Endothelial cell of hepatic sinusoid (primary cell): ENCODE measurements around the gene CIART.
"Not testable (repeated sequence)": the region's sequence is repeated elsewhere in the genome, so short reads cannot be mapped to it uniquely, and the experiment has no call there.

Source experiments
- in situ Hi-C: cut with HindIII; loops from 2 replicates; pipeline ENCODE4 v1.10.0; 2017; ENCODE audit warnings: low sequenced_read_pairs

CIART gene, protein sequence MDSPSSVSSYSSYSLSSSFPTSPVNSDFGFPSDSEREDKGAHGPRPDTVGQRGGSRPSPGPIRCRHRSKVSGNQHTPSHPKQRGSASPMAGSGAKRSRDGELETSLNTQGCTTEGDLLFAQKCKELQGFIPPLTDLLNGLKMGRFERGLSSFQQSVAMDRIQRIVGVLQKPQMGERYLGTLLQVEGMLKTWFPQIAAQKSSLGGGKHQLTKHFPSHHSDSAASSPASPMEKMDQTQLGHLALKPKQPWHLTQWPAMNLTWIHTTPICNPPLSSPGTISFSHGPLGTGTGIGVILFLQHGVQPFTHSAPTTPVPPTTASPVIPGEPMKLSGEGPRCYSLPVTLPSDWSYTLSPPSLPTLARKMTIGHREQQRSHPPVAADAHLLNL

DNA sequence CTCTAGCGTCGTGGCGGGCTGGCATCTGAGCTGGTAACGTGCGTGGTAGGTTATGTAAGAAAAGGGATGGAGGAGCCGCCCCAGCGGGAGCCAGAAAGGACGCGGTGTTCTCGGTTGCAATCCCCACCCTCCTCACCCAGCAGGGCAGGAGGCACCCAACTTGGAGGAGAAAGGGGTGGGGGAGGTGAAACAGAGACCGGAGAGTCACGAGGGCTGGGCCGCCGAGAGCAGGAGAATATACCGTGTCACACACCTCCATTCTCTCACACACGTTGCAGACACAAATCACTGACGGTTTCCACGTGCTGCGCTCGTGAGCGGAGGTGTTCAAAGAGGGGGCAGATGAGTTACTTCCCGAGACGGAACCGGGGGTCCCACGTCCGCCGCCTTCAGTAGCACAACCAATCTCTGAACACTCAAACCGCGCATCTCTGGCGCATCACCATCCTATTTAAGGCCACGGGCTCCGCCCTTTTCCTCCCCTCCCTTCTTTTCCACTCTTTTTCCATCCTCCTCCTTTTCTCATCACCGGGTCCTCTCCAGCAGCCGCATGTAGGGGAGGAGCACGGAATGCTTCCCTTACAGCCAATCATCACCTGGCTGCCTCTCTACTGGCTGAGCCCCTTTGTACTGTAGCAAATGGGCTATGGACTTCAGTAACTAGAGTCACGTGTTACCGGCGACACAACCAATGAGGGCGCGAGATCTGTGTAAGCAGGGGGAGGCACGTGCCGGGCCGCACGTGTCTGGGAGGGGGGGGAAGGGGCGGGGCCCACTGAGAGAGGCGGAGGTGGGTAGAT is at the start of gene CIART:
TSS of gene CIART (plus strand) at position 797 of the 800 bp plus-strand sequence. CDS start 714 bp downstream, outside the sequence.
- in situ Hi-C loops, result no loop called here

DNA sequence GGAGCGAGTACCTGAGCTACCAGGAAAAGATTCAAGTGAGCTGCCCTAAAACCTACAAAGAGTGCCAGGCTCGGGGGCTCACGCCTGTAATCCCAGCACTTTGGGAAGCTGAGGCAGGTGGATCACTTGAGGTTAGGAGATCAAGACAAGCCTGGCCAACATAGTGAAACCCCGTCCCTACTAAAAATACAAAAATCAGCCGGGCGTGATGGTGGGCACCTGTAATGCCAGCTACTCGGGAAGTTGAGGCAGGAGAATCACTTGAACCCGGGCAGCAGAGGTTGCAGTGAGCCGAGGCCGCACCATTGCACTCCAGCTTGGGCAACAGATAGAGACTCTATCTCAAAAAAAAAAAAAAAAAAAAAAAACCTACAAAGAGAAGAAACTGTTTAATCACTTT is 49.4 kb upstream of the CIART start:
- in situ Hi-C loops, result not testable (repeated sequence)

DNA sequence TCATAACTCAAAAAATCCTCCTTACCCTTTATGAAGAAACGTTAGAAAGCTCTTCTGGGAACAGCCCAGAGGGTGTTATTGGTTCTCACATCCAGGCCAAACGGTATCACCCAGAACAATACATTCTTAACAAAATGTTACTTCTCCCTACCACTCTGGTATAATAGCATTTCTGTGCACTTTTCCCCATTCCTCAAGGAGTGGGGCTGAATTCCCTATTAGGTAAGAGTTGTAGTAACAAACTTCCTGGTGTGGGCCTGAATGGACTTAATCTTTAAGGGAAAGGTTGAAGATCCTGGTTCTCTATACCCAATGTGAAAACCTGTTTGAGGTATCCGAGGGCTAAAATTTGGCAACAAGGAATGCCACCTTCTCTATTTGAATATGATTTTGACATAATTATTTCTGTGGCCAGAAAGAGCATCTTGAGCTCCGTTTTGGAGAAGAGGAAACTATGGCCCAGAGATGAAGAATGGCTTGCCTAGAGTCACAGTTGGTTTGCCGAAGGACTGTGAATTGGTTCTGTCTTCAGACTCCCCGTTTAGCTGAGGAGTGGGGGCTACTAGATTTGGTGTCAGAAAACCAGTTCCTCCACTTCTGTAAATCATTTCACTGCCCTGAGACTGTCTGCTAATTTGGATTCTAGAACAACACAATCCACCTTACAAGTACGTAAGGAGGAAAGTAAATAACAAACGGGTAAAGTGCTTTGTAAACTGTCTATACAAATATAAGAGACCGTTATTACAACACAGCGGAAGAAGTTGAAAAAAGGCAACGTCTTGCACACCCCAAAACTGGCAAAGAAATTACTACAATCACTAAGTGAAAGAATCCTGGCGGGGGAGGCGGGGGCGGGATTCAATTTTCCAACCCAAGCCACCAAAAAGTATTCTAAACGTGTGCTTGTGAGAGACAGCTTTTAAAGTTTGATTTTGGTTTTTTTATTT is 48.7 kb upstream of the CIART start:
- in situ Hi-C loops, result no loop called here

DNA sequence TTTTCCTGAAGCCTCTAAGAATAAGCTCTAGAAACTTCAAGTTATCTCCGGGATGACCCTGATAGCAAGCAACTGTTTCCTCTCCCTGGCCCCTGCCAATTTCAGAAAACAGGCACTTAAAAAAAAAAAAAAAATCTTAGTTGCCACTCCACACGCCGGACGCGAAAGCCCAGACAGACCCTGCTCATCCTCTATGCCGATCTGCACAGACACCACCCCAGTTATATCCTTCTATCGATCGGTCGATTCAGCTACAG is 48.1 kb upstream of the CIART start:
- in situ Hi-C loops, result no loop called here

DNA sequence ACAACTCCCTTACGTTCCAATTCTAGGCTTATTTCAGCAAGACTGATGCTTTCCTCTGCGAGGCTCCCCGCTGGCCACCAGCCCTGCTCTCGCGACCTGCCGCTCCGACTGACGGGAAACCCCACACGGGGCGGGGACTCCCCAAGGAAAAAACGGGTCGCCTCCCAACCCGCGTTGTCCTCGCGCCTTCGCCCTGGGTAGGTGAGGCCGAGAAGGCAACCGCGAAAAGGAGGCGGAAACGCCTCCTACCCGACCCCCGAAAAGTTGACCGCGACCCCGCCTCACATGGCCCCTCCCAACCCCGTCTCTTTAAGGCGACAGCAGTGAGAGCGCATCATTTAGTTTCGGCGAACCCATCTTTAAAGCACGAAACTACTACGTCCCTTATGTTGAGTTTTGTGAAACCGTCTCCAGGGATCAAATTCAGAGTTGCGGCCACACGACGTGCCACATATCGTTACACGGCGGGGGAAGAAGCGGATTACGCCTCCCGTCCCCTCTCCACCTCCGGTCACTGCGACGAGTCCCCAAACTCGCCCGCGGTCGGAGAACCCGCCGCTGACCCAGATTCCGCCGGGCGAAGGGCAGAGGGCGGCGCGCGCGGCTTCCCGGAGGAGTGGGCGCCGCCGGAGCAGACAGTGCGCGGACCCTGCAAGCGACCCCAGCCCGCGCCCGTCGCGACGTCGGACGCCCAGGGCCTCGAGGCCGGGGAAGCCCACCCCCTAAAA is 47.6 kb upstream of the CIART start:
- in situ Hi-C loops, result no loop called here

DNA sequence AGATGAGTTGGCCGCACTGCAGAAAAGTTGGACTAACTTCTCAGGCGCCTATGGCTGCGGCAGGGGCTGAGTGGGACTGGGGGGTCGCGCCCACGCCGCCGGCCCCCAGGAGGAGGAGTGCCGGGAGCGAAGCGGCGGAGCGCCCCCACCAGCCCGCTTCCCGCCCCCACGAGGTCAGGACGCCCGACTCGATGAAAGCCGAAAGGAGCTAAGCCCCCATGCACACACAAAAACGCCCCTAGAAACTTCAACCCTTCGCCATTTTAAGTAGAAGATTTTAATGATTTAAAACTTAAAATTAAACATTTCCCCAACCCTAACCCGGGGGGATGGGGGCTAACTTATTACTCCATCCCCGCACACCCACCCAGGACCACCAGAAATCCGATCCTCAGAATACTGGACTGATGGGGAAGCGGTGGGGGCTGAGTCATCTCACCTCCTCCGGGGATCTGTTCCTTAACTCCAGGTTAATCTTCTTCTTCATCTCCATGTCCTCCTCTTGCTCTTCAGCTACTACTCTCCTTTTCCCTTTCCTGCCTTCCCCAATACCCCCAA is 47.0 kb upstream of the CIART start:
- in situ Hi-C loops, result no loop called here

DNA sequence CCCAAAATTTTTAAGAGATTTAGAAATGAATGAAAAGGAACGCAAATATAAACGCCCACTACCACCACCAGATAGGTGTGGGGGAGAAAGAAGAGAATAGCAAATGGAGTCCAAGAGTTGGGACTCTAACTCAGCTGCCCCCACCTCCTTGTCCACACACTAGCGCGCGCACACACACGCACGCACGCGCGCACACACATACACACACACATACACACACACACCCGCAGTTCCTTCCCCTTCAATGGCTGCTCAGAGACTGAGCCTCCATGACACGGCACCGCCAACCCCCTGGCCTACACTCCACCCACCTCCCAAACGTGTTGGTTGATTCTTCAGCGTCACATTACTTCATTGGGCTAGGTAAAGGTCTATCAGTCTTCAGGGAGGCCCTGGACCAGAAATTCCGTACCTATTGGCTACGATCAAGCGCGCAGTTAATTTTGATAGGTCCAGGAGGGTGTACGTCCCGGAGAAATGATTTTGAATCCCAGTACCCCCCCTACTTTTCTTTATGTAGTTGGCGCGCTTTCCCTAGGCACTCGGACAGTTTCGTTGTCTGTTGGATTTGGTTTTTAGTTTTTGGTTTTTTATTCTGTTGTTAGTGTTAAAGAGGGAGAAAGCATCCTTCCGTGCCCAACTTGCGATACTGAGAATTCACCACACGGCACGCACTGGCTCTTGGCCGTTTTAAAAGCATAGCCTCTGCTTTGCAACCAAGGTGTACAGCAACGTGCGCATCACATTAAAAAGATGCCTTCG is 46.3 kb upstream of the CIART start, which contains the start of gene ANP32E:
TSS of gene ANP32E (minus strand) at position 261 of the 762 bp plus-strand sequence. CDS start 326 bp downstream, outside the sequence.
- in situ Hi-C loops, result no loop called here

DNA sequence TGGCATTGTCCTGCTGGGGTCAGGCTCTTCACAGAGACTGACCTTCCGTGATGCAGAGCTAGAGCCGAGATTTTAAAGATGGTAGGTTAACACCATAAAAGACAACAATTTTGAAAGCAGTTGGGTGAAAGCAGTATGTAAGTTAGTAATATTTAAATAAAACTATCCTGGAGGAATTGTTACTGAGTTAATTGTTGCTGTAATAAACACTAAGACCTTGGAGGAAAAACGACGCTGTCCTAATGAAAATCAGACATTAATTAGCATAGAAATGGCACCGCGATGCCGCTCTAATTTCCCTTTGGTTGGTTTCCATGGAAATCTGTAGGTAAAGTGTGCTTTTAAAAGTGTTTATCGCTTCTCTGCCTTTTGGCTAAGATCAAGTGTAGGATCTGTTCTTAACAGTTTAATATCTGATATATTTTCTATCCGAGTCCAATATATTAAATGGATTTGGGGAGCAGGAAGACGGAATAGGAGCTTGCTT is 45.7 kb upstream of the CIART start:
- in situ Hi-C loops, result no loop called here

DNA sequence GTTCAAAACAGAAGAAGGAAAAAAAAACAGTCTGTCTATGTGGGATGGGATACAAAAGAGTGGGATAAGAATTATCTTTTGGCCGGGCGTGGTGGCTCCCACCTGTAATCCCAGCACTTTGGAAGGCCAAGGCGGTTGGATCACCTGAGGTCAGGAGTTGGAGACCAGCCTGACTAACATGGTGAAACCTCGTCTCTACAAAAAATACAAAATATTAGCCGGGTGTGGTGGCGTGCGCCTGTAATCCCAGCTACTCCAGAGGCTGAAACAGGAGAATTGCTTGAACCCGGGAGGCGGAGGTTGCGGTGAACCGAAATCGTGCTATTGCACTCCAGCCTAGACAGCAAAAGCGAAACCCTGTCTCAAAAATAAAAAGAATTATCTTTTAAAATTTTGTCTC is 45.2 kb upstream of the CIART start:
- in situ Hi-C loops, result not testable (repeated sequence)

DNA sequence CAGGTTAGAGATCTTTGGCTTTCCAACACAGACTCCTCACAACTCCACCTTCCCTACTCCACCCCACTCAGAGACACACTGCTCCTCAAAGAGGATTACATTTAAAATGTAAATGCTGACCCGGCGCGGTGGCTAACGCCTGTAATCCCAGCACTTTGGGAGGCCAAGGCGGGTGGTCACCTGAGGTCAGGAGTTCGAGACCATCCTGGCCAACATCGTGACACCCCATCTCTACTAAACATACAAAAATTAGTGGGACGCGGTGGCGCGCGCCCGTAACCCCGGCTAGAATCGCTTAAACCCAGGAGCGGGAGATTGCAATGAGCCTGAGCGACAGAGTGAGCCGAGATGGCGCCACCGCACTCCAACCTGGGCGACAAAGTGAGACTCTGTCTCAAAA is 44.6 kb upstream of the CIART start:
- in situ Hi-C loops, result no loop called here

DNA sequence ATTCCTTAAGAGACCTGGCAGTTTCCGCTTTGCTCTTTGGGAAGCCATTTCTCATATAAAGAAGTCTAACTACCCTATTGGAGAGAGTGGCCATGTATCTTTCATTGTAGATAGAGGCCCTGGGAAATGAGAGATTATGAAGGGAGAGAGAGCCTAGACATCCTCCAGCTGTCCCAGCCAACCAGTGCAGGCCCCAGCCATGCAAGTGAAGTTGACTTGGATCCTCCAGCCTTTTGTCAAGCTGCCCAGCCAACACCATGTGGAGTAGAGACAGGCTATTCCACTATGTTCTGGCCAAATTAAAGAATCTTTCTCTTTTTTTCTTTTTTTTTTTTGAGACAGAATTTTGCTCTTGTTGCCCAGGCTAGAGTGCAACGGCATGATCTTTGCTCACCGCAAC is 39.4 kb upstream of the CIART start:
- in situ Hi-C loops, result no loop called here

DNA sequence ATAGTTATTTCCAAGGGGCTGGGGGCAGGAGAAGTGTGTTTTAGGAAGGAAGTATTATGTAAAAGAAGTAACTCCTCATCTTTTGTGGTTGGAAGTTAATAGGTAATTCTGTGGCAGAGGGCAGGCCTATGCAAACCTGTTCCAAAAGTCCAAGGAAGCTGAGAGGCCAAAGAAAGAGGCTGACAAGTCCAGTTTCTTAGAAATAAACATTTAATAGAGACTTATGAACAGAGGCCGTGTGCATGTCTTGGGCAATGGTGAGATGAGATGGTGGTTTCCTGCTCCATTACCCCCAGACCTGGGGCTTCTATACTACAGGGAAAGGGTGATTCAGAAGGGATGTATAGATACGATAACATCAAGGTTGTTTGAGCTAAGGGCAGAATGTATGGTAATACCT is 32.4 kb upstream of the CIART start:
- in situ Hi-C loops, result no loop called here

DNA sequence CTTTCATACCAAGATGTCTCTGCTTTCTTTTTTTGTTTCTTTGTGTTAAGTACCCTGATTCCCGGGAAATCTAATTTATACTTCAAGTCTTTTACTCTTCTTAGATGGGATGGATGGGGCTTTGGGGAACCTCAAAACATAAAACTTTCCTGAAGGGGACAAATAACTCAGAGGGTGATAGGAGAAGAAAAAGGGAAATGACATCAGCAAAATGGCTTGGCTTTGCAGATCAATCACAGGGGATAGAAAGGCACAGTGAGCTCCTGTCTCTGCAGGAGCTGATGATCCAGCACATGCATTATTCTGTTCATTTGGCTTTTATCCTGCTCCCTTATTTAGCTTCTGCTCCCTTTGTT is 26.2 kb upstream of the CIART start:
- in situ Hi-C loops, result no loop called here

DNA sequence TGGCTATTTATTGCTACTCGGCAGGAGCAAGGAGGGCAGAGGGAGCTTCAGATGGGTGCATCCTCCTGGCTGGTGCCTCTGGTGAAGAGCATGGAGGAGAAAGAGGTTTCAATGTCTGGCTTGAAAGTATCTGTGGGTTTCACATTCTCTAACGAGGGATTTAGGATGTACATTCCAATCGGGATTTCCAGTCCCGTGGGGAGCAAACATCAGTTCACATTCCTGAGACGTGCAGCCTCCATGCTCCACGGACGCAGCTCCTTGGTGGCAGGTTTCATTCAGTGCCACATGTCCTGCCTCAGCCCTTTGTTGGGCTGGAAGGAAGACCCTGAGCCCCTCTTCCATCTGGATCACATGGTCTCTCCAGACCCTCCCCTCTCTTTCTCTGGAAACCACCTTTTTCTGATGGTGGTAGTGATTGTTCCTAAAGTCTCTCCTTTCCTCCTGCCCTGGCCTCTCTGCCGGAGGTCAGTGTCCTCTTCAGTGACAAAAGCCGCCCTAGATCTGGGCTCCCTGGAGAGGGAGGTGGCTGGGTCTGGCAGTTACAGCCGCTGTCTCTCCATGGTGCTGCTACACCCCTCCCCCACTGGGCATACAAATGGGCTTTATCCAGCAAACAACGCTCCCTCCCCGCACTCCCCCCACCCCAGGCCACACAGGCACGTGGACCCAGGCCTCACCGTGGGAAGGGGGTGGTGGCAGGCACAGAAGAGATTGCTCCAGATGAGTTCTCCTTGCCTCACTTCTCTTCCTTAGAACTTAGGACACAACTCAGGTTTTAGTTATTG is 25.6 kb upstream of the CIART start:
- in situ Hi-C loops, result no loop called here

DNA sequence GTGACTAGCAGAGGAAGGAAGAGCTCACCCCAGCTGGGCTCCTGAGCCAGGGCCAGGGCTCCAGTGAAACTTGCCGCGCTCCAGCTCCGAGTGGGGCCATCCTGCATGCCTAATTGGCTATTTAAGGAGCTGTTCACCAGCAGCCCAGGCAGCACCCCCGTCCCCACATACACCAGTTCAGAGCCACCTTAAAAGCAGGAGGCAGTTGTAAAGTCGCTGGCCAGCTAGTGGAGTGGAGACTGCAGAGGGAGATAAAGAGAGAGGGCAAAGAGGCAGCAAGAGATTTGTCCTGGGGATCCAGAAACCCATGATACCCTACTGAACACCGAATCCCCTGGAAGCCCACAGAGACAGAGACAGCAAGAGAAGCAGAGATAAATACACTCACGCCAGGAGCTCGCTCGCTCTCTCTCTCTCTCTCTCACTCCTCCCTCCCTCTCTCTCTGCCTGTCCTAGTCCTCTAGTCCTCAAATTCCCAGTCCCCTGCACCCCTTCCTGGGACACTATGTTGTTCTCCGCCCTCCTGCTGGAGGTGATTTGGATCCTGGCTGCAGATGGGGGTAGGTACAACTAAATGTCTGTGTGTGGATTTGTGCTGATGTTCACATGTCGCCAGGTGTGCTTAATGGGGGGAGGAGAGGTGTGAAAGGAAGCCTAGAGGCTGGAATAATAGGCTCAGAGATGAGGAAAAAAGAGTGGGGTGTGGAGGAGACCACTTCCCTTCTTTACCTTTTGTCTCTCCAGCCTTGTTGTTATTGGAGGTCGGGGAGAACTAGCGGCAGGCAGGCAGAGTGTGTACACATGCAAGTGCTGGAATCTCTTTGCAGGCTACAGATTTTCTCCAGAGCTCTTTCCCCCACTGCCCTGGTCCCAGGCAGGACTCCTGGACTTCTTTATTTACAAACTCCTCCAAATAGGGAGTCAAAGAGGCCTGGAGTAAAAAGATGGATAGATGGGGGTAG is 24.4 kb upstream of the CIART start, which contains the start of gene CA14:
TSS of gene CA14 (plus strand) at position 151 of the 962 bp plus-strand sequence. CDS start at position 506, 355 bp downstream.
- in situ Hi-C loops, result no loop called here

DNA sequence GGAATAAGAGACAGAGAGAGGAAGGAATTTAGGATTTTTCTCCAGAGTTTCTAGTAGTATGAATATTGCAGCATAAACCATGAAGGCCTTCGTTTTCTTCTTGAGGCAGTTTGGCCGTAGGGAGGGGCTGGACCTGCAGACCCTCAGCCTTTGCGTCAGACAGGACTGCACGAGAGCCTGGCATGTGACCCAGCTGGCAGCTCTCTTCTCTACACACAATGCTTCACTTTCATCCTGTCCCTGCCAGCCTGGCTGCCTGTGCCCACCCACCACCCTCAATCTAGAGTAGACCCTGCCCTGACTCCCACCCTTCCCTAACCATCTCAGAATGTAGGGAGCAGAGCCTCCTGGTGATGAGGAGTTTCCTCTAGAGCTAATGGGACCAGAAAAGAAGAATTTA is 23.1 kb upstream of the CIART start:
- in situ Hi-C loops, result no loop called here
